ENCODE data around the gene GATA1.

GATA1 gene

GRCh38 chrX:48786341-48786800, at the start of gene GATA1:
GATA1 (plus strand) TSS chrX:48786590; CDS start chrX:48791110, 4,520 bp downstream.
- no peak for DNase-seq (ENCODE audit: low read depth)

GRCh38 chrX:48736878-48737212, 49.5 kb upstream of the GATA1 start:
- DNase-seq (ENCODE audit: low read depth) = no peak

- peak; percentile 77 for DNase-seq (ENCODE audit: low read depth)
These were observed 49.0 kb upstream of the GATA1 start for GRCh38 chrX:48737213-48737938.

GRCh38 chrX:48737940-48738339, 48.5 kb upstream of the GATA1 start:
- DNase-seq (ENCODE audit: low read depth) = no peak

- DNase-seq (ENCODE audit: low read depth) = no peak
These were observed 44.6 kb upstream of the GATA1 start for GRCh38 chrX:48741834-48742233.

GRCh38 chrX:48745222-48745621, 41.2 kb upstream of the GATA1 start:
- DNase-seq (ENCODE audit: low read depth) = no peak

- DNase-seq (ENCODE audit: low read depth) = no peak
These were observed 38.9 kb upstream of the GATA1 start for GRCh38 chrX:48747415-48748016.

- no peak for DNase-seq (ENCODE audit: low read depth)
These were observed 37.2 kb upstream of the GATA1 start for GRCh38 chrX:48749182-48749581.

GRCh38 chrX:48751343-48751742, 35.0 kb upstream of the GATA1 start:
- DNase-seq (ENCODE audit: low read depth) = no peak

GRCh38 chrX:48752498-48752897, 33.9 kb upstream of the GATA1 start:
- no peak for DNase-seq (ENCODE audit: low read depth)

GRCh38 chrX:48753708-48754228, 32.6 kb upstream of the GATA1 start:
- DNase-seq (ENCODE audit: low read depth) = no peak

GRCh38 chrX:48754238-48754637, 32.2 kb upstream of the GATA1 start:
- DNase-seq (ENCODE audit: low read depth) = no peak

GRCh38 chrX:48761674-48762471, 24.5 kb upstream of the GATA1 start, which contains the start of gene GLOD5:
GLOD5 (plus strand) TSS chrX:48761747; CDS start chrX:48761791, 44 bp downstream.
- DNase-seq (ENCODE audit: low read depth) = no peak

GRCh38 chrX:48769230-48769629, 17.2 kb upstream of the GATA1 start:
- no peak for DNase-seq (ENCODE audit: low read depth)

GRCh38 chrX:48770296-48770695, 16.1 kb upstream of the GATA1 start:
- no peak for DNase-seq (ENCODE audit: low read depth)

GRCh38 chrX:48772602-48773001, 13.8 kb upstream of the GATA1 start:
- DNase-seq (ENCODE audit: low read depth) = no peak

- DNase-seq (ENCODE audit: low read depth) = no peak
These were observed 9.5 kb upstream of the GATA1 start for GRCh38 chrX:48776818-48777439.

- no peak for DNase-seq (ENCODE audit: low read depth)
These were observed 7.0 kb upstream of the GATA1 start for GRCh38 chrX:48779399-48779798.

GRCh38 chrX:48781705-48782104, 4.7 kb upstream of the GATA1 start:
- DNase-seq (ENCODE audit: low read depth) = no peak

GRCh38 chrX:48782216-48782615, 4.2 kb upstream of the GATA1 start:
- DNase-seq (ENCODE audit: low read depth) = no peak

- no peak for DNase-seq (ENCODE audit: low read depth)
These were observed 3.6 kb upstream of the GATA1 start for GRCh38 chrX:48782795-48783194.

- DNase-seq (ENCODE audit: low read depth) = no peak
These were observed 1.7 kb upstream of the GATA1 start for GRCh38 chrX:48784726-48785125.
